Muscle of back (tissue), 10 donors: ENCODE data around the gene POMGNT2. TPM values are rescaled to one million over a fixed set of nuclear protein-coding genes. Genes with fewer than 3 reads are reported as not detected.

ENCODE experiments used
- polyA plus RNA-seq, 10 donors: library from polyadenylated mRNA; unstranded; fragments of 120-200 nt; gene quantifications; one replicate each; pipeline ENCODE4 v1.2.1, GENCODE V29; 2013; ENCODE audit not compliant: insufficient read length in 10 of 10

POMGNT2 gene
- polyA plus RNA-seq, 10 donors, result 16.3 to 25.9 (median 21.4) TPM

Other genes starting within 250 kb of the POMGNT2 start
- under 1 TPM in 8 of 10 donors, not detected in 2; 0.03 to 0.12 (median 0.07) TPM for gene CYP8B1, start 230.2 kb downstream of the POMGNT2 start, polyA plus RNA-seq
- gene ZNF662, start 199.9 kb downstream of the POMGNT2 start, polyA plus RNA-seq, result 10 to 100 TPM; 10.1 to 28.6 (median 15.3) TPM
- 10 to 100 TPM in 1 of 10 donors, 1 to 10 TPM in 9; 4.1 to 10.1 (median 6.3) TPM for gene GASK1A, start 126.8 kb downstream of the POMGNT2 start, polyA plus RNA-seq
- 10 to 100 TPM; 24.5 to 45.3 (median 34.7) TPM for gene SNRK, start 180.5 kb upstream of the POMGNT2 start, polyA plus RNA-seq